HG03442 (cell line): ENCODE data around the gene SPAG5.

ENCODE experiments used
- ATAC-seq: cut with Tn5 transposase; IDR thresholded peaks from one replicate; pipeline ENCODE4 v1.9.1; 2021; ENCODE audit warnings: mild to moderate bottlenecking, moderate library complexity; ENCODE audit not compliant: unreplicated experiment

SPAG5 gene

GRCh38 chr17:28598799-28599310 is at the start of gene SPAG5:
SPAG5 (minus strand) TSS chr17:28599025; CDS start chr17:28598946, 79 bp downstream.
- peak; percentile 77 for ATAC-seq

GRCh38 chr17:28646039-28646754 is 47.4 kb upstream of the SPAG5 start:
- no peak for ATAC-seq

- ATAC-seq: no peak
Measured at GRCh38 chr17:28645576-28645939, 46.7 kb upstream of the SPAG5 start.

- ATAC-seq: peak; percentile 88
Measured at GRCh38 chr17:28644787-28645575, 46.2 kb upstream of the SPAG5 start, which contains the start of gene BLTP2. BLTP2 (minus strand) TSS chr17:28645158; CDS start chr17:28645056, 102 bp downstream.

- no peak for ATAC-seq
Measured at GRCh38 chr17:28643983-28644786, 45.4 kb upstream of the SPAG5 start.

- no peak for ATAC-seq
Measured at GRCh38 chr17:28641579-28641978, 42.8 kb upstream of the SPAG5 start.

GRCh38 chr17:28635506-28635905 is 36.7 kb upstream of the SPAG5 start:
- ATAC-seq: no peak

- ATAC-seq: no peak
Measured at GRCh38 chr17:28634206-28634865, 35.5 kb upstream of the SPAG5 start.

GRCh38 chr17:28626818-28627217 is 28.0 kb upstream of the SPAG5 start:
- no peak for ATAC-seq

- ATAC-seq: no peak
Measured at GRCh38 chr17:28624148-28624547, 25.3 kb upstream of the SPAG5 start.

- ATAC-seq: no peak
Measured at GRCh38 chr17:28623696-28624095, 24.9 kb upstream of the SPAG5 start.

GRCh38 chr17:28622186-28622585 is 23.4 kb upstream of the SPAG5 start:
- no peak for ATAC-seq

- ATAC-seq: no peak
Measured at GRCh38 chr17:28620010-28620409, 21.2 kb upstream of the SPAG5 start.

GRCh38 chr17:28618464-28618863 is 19.6 kb upstream of the SPAG5 start:
- ATAC-seq: no peak

GRCh38 chr17:28616281-28616680 is 17.5 kb upstream of the SPAG5 start:
- ATAC-seq: no peak

- ATAC-seq: no peak
Measured at GRCh38 chr17:28615260-28615940, 16.6 kb upstream of the SPAG5 start.

- no peak for ATAC-seq
Measured at GRCh38 chr17:28613931-28614381, 15.1 kb upstream of the SPAG5 start, which contains the start of gene RSKR. RSKR (minus strand) TSS chr17:28614185; CDS start chr17:28614161, 24 bp downstream.

GRCh38 chr17:28612936-28613872 is 14.4 kb upstream of the SPAG5 start:
- ATAC-seq: no peak

- ATAC-seq: no peak
Measured at GRCh38 chr17:28612531-28612930, 13.7 kb upstream of the SPAG5 start.
